Bone marrow (tissue), 2 donors: Measurements from ENCODE around the gene TOX3.

Source experiments
- DNase-seq, 2 donors: peaks; one replicate each; lab custom pipeline; 2025; lab: John Stamatoyannopoulos, UW

TOX3 gene

DNA sequence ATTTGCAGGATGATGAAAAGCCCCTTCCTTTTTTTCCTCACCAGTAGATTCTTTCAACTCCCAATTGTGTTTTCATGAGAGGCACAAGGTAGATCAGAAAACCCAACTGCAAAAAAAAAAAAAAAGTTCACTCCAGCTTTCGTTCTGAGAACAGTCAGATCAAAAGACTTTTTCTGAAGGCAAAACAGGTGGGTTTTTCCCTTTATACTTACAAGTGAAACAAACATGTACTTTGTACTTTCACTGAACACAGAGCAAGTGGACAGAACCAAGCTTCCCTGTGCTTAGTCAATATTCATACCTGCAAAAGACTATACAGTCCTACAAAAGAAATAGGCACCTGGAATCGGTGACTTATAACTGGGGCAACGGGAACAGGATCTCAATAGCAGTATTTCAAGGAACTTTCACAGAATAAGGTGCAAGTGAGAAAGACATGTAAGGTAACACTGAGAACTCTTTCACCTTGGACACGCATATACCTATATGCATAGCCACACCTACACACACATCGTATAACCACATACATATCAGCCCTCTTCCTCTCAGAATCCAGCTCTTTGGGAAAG lies 54.1 kb downstream of the TOX3 start:
- no peak for DNase-seq

GRCh38 chr16:52491216-52491615 lies 55.7 kb downstream of the TOX3 start:
- DNase-seq = no peak

GRCh38 chr16:52489894-52490293 lies 57.0 kb downstream of the TOX3 start:
- no peak for DNase-seq

DNA sequence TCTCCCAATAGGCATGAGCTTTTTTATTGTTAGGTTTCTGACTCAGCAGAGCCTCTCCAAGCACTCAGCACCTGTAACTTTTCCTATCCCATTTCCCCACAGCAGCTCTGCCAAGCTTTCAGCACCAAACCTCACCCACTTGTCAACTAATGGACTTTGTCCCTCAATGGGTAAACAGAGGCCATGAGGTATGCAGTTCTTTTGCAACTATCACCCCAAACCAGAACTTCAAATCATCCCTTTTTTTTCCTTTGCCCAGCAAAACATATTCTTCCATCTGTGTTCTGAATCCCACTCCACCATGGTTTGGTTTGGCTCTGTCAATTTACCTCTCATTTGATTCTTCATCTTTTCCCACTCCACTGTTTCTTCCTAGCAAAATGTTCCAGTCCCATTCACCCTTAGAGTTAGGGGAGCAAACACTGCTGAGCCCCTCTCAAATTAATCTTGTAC lies 58.1 kb downstream of the TOX3 start:
- DNase-seq = no peak

- DNase-seq = no peak
Observed at GRCh38 chr16:52487849-52488457, 59.0 kb downstream of the TOX3 start.

DNA sequence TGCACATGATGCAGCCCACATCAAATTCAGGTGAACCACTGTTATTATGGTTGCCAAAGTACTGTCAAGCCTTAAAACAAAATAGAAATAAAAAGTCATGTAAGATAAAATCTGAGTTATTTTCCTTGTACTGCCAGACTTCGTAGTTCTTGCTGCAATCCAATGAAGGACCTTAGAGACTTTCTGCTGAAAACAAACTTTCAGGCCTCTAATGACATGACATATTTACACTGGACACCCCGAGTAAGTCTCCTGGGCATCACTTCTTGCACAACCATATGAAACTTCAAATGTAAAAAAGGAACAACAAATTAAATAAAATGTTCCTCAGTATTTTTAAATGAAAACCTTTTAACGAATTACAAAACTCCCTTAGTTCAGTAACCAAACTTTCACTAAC lies 66.7 kb downstream of the TOX3 start:
- DNase-seq = no peak

DNA sequence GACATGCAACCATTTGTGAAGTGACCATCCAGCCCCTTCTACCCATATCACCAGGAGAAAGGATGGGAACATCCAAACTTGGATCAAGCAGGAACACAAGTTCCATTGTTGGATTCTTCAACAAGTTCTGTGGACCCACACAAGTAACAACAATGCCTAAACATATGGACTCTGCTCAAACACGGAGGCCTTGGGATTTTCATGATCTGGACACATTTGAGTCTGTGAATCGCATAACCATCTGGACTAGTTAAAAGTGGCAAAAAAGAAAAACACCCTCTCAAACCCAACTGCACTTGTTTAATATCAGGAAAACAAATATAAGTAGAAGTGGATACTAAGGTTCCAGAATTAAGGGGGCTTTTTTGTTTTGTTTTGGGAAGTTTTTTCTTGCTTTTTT lies 70.8 kb downstream of the TOX3 start:
- DNase-seq = no peak

DNA sequence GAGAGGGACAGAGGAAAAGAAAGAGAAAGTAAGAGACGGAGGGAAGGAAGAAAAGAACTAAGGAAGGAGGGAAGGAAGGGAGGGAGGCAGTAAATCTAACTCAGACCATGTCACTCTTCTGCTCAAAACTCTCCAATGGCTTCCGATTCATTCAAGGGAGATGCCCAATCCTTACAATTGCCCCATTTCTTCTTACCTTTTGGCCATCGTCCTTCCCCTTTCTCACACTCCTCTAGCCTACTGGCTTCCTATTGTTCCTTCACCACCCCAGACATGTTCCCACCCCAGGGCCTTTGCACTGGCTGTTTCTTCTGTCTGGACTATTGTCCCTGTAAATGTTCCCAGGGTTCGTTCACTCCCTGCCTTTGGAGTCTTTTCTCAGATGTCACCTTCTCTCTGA lies 72.3 kb downstream of the TOX3 start:
- DNase-seq = no peak

DNA sequence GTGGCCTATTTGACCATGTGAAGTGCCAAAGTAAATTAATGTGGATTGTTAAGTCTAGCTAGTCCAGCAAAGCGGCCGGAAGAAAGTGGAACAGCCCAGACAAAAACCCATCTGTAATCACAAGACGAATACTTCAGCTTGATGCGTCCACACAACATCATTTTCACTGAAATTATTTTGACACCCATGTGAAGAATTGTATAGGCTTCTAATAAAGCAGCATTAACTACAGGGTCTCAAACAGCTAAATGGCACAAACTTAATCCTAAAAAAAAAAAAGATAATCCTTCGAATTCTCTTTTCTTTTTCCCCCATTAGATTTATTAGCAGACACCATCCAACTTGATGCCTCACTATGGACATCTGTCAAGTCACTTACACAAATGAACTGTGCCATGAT lies 73.8 kb downstream of the TOX3 start:
- DNase-seq = no peak

DNA sequence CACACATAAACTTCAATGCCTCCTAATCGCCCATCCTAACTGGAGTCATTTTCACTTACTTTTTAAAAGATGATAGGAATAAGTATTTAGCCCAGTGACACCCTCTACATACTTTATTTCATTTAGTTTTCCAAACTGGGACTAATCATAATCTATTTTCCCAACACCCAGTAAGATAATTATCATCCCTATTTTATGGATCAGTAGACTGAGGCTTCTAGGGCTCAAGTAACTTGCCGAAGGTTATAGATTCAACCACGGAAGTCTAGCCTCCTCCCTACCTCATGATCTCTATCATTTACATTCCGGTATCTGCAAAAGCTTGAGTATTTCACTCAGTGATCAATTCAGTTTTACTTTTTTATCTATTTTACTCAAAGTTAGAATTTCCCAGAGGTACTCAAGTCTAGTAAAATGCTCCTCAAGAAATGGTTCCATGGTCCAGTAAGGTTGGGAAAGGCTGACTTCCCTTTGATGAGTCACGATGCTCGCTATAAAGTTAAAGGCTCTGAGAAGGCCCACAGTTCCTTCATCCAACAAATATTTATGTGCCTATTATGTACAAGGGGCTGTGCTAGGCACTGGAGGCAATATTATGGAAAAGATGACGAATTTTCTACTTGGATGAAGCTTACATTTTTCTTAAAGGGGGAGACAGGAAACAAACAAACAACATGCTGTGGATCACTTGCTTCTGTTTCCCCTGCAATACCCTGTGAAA lies 75.1 kb downstream of the TOX3 start:
- DNase-seq = no peak

DNA sequence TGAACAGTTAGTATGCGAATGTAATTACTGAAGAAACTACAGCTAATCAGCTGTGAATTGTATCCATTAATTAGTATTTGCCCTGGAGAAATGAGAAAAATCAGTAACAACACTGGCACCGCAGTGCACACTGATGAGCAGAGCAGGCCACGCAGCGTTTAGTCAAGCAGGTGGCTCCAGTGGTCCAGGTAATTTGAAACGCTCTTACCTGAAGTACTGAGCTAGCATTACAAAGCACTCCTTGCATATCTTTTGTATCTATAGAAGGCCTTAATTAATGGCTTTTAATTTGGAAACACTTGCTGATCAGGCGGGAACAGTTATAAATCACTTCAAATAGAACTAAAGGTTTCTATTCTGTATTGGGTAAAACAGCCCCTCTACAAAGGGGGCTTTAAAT lies 76.4 kb downstream of the TOX3 start:
- DNase-seq = no peak

- no peak for DNase-seq
Observed at GRCh38 chr16:52469775-52470174, 77.2 kb downstream of the TOX3 start.

- DNase-seq = no peak
Observed at GRCh38 chr16:52469091-52469490, 77.9 kb downstream of the TOX3 start.

GRCh38 chr16:52467753-52468152 lies 79.2 kb downstream of the TOX3 start:
- no peak for DNase-seq

GRCh38 chr16:52466994-52467393 lies 79.9 kb downstream of the TOX3 start:
- no peak for DNase-seq

DNA sequence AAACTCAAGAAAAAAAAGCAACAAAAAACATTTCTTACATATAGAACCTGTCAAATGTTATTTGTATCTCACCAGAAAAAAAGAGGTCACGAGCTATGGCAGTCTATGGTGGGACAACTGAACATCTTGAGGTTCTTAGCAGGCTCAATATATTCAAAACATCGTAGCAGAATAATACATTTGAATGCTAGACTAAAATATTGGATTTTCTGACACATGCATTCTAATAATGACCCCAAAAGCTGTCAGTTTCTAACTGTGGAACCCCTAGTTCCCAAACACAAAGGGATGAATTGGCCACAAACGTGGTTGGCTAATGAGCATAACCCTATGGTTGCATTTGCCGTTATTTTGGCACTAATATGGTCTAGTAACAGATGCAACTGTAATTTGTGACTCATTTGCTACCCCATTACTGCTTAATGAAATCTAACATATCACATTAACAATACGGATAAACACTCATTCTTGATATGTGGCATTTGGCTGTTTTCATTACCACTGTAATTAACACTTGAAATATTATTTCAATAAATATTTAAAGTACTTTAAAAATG lies 81.2 kb downstream of the TOX3 start:
- DNase-seq = no peak

DNA sequence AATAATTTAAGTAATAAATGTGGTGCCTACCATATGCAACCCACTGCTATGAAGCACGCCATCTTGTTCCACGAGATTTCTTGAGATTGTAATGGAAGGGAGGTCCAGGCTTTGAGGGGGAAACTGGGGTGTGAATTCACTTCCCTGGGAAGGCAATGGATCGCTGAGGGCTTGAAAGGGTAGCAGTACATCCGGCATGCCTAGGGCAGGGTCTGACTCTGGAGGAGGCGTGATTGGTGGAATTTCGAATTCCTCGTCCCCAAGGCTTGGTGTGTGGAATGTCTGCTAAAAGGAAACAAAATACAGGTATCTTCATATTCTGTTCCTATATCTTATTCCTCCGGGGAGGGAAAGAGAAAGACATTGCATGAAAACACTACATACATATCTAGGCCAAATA lies 83.0 kb downstream of the TOX3 start:
- no peak for DNase-seq

- no peak for DNase-seq
Observed at GRCh38 chr16:52462816-52463215, 84.1 kb downstream of the TOX3 start.

DNA sequence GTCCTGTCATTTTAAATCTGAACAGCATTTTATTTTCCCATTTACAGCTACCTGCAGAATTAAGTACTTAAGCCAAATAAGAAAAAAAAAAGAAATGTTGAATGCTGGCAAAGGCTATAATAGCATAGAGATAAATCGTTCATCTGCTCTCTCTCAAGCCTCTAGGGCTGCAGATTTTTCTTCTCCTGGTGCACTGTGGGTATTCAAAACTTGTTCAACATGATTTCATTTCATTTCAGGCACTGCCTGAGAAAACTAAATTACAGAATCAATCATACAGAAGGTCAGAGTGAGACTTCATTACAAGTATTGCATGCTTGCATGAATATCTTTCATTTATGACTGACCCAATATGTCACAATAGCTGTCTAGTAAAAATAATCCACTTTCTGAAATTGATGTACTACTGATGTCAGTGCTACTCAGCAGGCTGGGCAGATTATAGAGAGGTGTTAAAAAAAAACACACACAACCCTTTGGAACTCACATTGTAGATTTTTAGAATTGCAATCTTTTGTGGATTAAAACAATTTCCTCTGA lies 86.2 kb downstream of the TOX3 start:
- DNase-seq = no peak

- no peak for DNase-seq
Observed at GRCh38 chr16:52456368-52456767, 90.6 kb downstream of the TOX3 start.

GRCh38 chr16:52455549-52456277 lies 91.2 kb downstream of the TOX3 start:
- DNase-seq = no peak

GRCh38 chr16:52453644-52454043 lies 93.3 kb downstream of the TOX3 start:
- DNase-seq = no peak
